ENCODE results near the gene BRAF. TPM values are rescaled to one million over a fixed set of nuclear protein-coding genes. Genes with fewer than 3 reads are reported as not detected.
"Not testable (repeated sequence)": the region's sequence is repeated elsewhere in the genome, so short reads cannot be mapped to it uniquely, and the experiment has no call there.

BRAF gene
- polyA plus RNA-seq, 1 donor: 25.7 TPM

DNA sequence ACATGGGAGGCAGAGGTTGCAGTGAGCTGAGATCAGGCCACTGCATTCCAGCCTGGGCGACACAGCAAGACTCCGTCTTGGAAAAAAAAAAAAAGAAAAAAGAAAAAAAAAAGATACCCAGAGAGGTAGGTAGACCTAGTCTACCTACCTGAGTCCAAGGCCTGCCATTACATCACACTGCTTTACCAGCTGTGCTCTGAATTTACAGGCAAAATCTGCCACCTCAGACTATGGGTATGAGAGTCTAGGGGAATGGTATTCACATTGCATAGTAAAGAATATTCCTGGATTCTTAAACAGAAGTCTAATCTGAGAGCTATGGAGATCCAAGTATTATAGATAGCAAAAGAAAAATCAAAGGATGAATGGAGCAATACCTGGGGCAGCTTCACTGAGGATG, 178.0 kb downstream of the BRAF start:
- Histone ChIP-seq H3K4me3 (ENCODE audit: low read length) (no peak overlapping the region), H3K27me3 (ENCODE audit: control insufficient read depth, insufficient read depth, low read length) (no peaks in the 10 kb centered on the region), H3K9me3 (ENCODE audit: control insufficient read depth, low read depth, low read length) (peaks cover 5% of the 10 kb centered on the region), H3K36me3 (ENCODE audit: control insufficient read depth, insufficient read depth, low read length) (peaks cover 10% of the 10 kb centered on the region), H3K4me1 (ENCODE audit: control insufficient read depth, insufficient read depth, low read length) (peaks cover 3% of the 10 kb centered on the region), H3K27ac (ENCODE audit: low read length) (no peak overlapping the region)
- DNase-seq: no peak
- no CpG with 5 or more reads among the region's 2 CpGs for WGBS (ENCODE audit: insufficient coverage, low lambda C conversion rate)

DNA sequence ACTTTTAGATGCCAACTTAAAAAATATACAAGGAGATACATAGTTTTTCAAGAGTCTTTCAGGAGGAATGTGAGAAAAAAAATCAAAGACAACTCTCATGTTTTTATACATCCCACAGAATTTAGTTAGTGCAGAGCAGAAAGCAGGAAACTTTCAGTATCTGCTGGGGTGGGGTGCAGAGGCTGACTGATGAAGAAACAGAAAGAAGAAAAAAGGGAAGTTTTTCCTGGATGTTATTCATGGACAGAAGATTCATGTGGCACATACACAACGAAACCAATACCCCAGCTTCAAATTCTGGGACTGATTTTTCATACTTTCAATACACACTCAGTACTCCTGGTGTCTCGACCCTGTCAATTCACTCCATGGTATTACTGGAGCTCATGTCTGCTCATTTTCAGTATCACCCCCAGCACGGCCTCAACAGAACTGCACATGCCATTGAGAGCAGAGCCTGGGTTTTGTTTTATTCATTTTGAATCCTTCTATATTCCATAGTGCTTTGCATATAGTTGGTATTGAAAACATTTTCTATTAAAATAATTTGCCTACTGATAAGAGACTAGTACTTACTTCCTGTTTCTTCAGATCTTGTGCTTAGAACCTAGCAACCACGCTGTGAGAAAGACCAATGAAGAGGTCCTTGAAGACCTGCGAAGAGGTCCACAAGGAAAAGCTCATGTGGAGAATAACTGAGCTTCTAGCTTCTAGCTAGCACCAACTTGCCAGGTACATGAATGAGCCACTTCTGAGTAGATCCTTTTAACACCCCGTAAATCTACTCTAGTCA, 179.3 kb downstream of the BRAF start:
- Histone ChIP-seq H3K4me1 (ENCODE audit: control insufficient read depth, insufficient read depth, low read length) (peaks cover 3% of the 10 kb centered on the region), H3K36me3 (ENCODE audit: control insufficient read depth, insufficient read depth, low read length) (peaks cover 7% of the 10 kb centered on the region), H3K27me3 (ENCODE audit: control insufficient read depth, insufficient read depth, low read length) (no peaks in the 10 kb centered on the region), H3K4me3 (ENCODE audit: low read length) (no peak overlapping the region), H3K27ac (ENCODE audit: low read length) (peak overlapping the region; percentile 74), H3K9me3 (ENCODE audit: control insufficient read depth, low read depth, low read length) (peaks cover 7% of the 10 kb centered on the region)
- WGBS (ENCODE audit: insufficient coverage, low lambda C conversion rate): 100% methylated on average over 1 of the region's 6 CpGs
- DNase-seq: peak in 1 of 2 donors; percentile 11

DNA sequence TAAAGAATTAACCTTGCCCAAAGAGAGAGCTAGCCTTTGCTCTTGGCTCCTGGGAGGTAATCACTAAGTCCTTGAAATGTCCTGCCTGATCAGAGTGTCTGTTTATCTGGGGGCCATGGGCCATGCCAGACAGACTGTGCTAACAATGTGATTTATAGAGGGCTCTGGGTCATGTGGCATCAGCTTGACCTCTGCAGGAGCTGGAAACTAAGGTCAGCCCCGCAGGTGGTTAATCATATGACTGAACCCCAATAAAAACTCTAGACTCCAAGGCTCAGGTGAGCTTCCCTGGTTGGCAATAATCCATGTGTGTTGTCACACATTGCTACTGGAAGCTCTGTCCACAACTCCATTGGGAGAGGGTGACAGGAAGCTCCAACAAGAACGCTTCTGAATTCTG, 180.7 kb downstream of the BRAF start:
- no CpG with 5 or more reads among the region's 2 CpGs for WGBS (ENCODE audit: insufficient coverage, low lambda C conversion rate)
- Histone ChIP-seq H3K9me3 (ENCODE audit: control insufficient read depth, low read depth, low read length) (peaks cover 7% of the 10 kb centered on the region), H3K27me3 (ENCODE audit: control insufficient read depth, insufficient read depth, low read length) (no peaks in the 10 kb centered on the region), H3K4me1 (ENCODE audit: control insufficient read depth, insufficient read depth, low read length) (peaks cover 3% of the 10 kb centered on the region), H3K4me3 (ENCODE audit: low read length) (no peak overlapping the region), H3K36me3 (ENCODE audit: control insufficient read depth, insufficient read depth, low read length) (peaks cover 11% of the 10 kb centered on the region), H3K27ac (ENCODE audit: low read length) (peak overlapping the region; percentile 74)
- DNase-seq: peak; percentile 81 to 89

DNA sequence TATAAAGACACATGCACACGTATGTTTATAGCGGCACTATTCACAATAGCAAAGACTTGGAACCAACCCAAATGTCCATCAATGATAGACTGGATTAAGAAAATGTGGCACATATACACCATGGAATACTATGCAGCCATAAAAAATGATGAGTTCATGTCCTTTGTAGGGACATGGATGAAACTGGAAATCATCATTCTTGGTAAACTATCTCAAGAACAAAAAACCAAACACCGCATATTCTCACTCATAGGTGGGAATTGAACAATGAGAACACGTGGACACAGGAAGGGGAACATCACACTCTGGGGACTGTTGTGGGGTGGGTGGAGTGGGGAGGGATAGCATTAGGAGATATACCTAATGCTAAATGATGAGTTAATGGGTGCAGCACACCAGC, 181.5 kb downstream of the BRAF start:
- DNase-seq; H3K27me3 ChIP-seq (ENCODE audit: control insufficient read depth, insufficient read depth, low read length); H3K9me3 ChIP-seq (ENCODE audit: control insufficient read depth, low read depth, low read length); H3K4me1 ChIP-seq (ENCODE audit: control insufficient read depth, insufficient read depth, low read length); H3K4me3 ChIP-seq (ENCODE audit: low read length): not testable (repeated sequence)
- H3K36me3 ChIP-seq (ENCODE audit: control insufficient read depth, insufficient read depth, low read length): peaks cover 14% of the 10 kb centered on the region
- H3K27ac ChIP-seq (ENCODE audit: low read length): peak overlapping the region; percentile 32
- WGBS (ENCODE audit: insufficient coverage, low lambda C conversion rate): no CpG with 5 or more reads among the region's 4 CpGs

DNA sequence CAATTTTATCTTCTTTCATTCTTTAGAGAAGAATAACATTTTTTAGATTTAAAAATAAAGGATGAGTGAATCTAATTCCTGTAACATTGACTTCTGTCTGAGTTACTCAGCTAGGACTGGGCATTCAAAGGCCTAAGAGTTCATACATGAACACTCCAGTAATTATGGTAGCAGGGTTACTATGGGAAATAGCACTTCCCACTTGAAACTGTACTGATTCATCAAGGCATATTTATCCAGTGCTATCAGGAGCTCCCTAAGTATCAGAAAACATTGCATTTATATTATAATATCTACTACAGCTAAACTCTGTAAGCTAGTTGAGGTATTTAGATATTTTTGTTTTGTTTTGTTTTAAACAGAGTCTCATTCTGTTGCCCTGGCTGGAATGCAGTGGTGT, 186.4 kb downstream of the BRAF start:
- H3K9me3 ChIP-seq (ENCODE audit: control insufficient read depth, low read depth, low read length): peaks cover 7% of the 10 kb centered on the region
- H3K4me1 ChIP-seq (ENCODE audit: control insufficient read depth, insufficient read depth, low read length): no peaks in the 10 kb centered on the region
- H3K27me3 ChIP-seq (ENCODE audit: control insufficient read depth, insufficient read depth, low read length): no peaks in the 10 kb centered on the region
- H3K27ac ChIP-seq (ENCODE audit: low read length): no peak overlapping the region
- no peak overlapping the region for H3K4me3 ChIP-seq (ENCODE audit: low read length)
- DNase-seq: no peak
- H3K36me3 ChIP-seq (ENCODE audit: control insufficient read depth, insufficient read depth, low read length): peaks cover 18% of the 10 kb centered on the region

DNA sequence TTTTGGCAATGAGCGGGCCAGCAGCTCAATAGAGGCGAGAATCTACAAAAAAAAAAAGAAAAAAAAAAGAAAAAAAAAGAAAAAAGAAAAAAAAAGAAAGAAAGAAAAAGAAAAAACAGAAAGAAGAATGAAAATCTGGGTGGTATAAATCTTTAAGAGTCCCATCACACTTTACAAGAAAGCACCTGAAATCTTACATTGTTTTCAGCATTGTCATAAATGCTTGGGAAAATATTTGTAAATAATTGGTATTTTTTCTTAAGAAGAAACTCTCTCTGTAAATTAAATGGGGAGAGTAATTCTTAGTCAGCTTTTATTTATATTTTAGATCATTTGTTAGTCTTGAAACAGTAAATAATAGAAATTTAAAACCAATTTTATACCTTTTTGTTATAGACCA, 190.0 kb downstream of the BRAF start:
- DNase-seq: no peak

DNA sequence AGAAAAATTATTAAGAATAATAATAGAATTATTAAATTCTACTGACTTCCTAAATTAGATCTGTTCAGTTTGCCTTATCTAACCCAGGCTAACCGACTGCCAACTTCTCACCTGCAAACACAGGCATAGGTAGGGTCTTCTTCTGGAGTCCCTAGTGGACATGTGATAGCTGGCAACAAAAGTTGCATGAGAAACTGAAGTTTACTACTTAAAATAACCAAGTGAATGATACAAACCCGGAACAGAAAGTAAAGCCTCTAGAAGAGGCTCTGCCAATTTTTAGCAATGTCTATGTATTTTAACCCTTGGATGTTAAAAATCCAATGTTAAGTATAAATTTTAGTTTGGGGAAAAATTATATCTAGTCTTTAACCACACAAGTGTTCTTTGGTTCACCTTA, 190.6 kb downstream of the BRAF start:
- 90% methylated on average over 1 of the region's 2 CpGs for WGBS (ENCODE audit: insufficient coverage, low lambda C conversion rate)
- Histone ChIP-seq H3K27ac (ENCODE audit: low read length) (no peak overlapping the region), H3K27me3 (ENCODE audit: control insufficient read depth, insufficient read depth, low read length) (no peaks in the 10 kb centered on the region), H3K4me3 (ENCODE audit: low read length) (no peak overlapping the region), H3K9me3 (ENCODE audit: control insufficient read depth, low read depth, low read length) (no peaks in the 10 kb centered on the region), H3K36me3 (ENCODE audit: control insufficient read depth, insufficient read depth, low read length) (peaks cover 20% of the 10 kb centered on the region), H3K4me1 (ENCODE audit: control insufficient read depth, insufficient read depth, low read length) (no peaks in the 10 kb centered on the region)
- DNase-seq: no peak

More for the DNA sequence above, 190.0 kb downstream of the BRAF start:
- Histone ChIP-seq H3K36me3 (ENCODE audit: control insufficient read depth, insufficient read depth, low read length) (peaks cover 24% of the 10 kb centered on the region), H3K4me1 (ENCODE audit: control insufficient read depth, insufficient read depth, low read length) (no peaks in the 10 kb centered on the region), H3K27me3 (ENCODE audit: control insufficient read depth, insufficient read depth, low read length) (no peaks in the 10 kb centered on the region), H3K27ac (ENCODE audit: low read length) (no peak overlapping the region), H3K4me3 (ENCODE audit: low read length) (no peak overlapping the region), H3K9me3 (ENCODE audit: control insufficient read depth, low read depth, low read length) (no peaks in the 10 kb centered on the region)
- 96% methylated on average over 2 of the region's 2 CpGs for WGBS (ENCODE audit: insufficient coverage, low lambda C conversion rate)

DNA sequence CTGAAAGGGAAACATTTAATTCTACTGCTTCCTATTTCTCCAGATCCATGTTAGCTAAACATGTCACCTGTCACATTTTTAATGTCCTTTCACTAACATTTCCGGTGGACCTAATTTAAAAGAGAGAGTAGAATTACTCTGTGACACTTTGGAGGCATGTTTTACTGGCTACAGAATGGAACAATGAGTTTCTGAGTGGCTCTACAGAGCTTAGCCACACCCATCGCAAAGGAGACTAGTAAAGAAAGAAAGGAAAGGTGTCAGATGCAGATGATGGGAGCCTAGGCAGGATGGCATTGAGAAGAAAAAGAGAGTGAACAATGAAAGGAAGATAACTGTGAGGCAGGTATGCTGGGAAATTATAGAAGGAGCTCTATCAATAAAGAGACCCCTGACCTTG, 192.3 kb downstream of the BRAF start:
- WGBS (ENCODE audit: insufficient coverage, low lambda C conversion rate): no CpG with 5 or more reads among the region's 2 CpGs
- H3K9me3 ChIP-seq (ENCODE audit: control insufficient read depth, low read depth, low read length): no peaks in the 10 kb centered on the region
- DNase-seq: no peak
- H3K4me3 ChIP-seq (ENCODE audit: low read length): no peak overlapping the region
- no peak overlapping the region for H3K27ac ChIP-seq (ENCODE audit: low read length)
- H3K36me3 ChIP-seq (ENCODE audit: control insufficient read depth, insufficient read depth, low read length): peaks cover 14% of the 10 kb centered on the region
- H3K27me3 ChIP-seq (ENCODE audit: control insufficient read depth, insufficient read depth, low read length): no peaks in the 10 kb centered on the region
- no peaks in the 10 kb centered on the region for H3K4me1 ChIP-seq (ENCODE audit: control insufficient read depth, insufficient read depth, low read length)

DNA sequence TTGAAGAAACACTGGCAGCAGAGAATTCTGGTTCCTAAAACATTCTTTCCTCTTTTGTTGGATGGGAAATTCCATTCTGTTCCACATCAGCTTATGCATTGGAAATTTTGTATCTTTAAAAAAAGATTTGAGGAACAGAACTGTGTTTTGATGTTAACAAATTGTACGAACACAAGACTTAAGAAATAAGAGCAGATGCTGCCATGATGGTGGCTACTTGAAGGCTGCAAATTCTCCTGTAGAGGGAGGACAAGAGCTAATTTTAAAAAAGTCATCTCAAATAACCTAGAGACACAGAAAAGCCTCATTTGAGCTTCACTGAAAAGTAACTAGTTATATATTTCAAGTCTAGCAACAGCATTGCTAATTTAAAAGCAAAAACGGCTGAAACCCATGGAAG, 198.4 kb downstream of the BRAF start:
- H3K36me3 ChIP-seq (ENCODE audit: control insufficient read depth, insufficient read depth, low read length): peaks cover 21% of the 10 kb centered on the region
- DNase-seq: no peak
- H3K4me3 ChIP-seq (ENCODE audit: low read length): no peak overlapping the region
- WGBS (ENCODE audit: insufficient coverage, low lambda C conversion rate): 75% methylated on average over 1 of the region's 2 CpGs
- no peaks in the 10 kb centered on the region for H3K4me1 ChIP-seq (ENCODE audit: control insufficient read depth, insufficient read depth, low read length)
- no peak overlapping the region for H3K27ac ChIP-seq (ENCODE audit: low read length)
- no peaks in the 10 kb centered on the region for H3K27me3 ChIP-seq (ENCODE audit: control insufficient read depth, insufficient read depth, low read length)
- no peaks in the 10 kb centered on the region for H3K9me3 ChIP-seq (ENCODE audit: control insufficient read depth, low read depth, low read length)

DNA sequence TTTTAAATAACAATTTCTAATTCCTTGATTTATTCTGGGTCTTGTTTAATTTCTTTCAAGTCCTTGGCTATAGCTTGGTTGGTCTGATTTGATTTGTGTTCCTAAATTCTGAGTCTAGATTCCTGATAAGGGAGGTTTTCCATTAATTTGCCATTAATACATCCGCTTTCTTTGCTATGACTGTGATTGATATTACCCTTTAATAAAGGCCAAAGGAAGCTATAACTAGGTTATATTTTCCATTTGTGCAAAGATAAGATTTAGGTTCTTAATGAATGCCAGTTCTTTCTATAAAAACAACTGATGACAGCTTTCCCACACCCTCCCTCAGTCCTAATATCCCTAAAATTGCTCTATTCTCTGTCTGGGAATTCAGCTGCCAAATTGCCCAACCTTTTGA, 200.0 kb downstream of the BRAF start:
- H3K36me3 ChIP-seq (ENCODE audit: control insufficient read depth, insufficient read depth, low read length): peaks cover 16% of the 10 kb centered on the region
- H3K27ac ChIP-seq (ENCODE audit: low read length): no peak overlapping the region
- DNase-seq: no peak
- H3K9me3 ChIP-seq (ENCODE audit: control insufficient read depth, low read depth, low read length): no peaks in the 10 kb centered on the region
- H3K4me3 ChIP-seq (ENCODE audit: low read length): no peak overlapping the region
- WGBS (ENCODE audit: insufficient coverage, low lambda C conversion rate): 100% methylated on average over 1 of the region's 1 CpG
- no peaks in the 10 kb centered on the region for H3K27me3 ChIP-seq (ENCODE audit: control insufficient read depth, insufficient read depth, low read length)
- no peaks in the 10 kb centered on the region for H3K4me1 ChIP-seq (ENCODE audit: control insufficient read depth, insufficient read depth, low read length)

DNA sequence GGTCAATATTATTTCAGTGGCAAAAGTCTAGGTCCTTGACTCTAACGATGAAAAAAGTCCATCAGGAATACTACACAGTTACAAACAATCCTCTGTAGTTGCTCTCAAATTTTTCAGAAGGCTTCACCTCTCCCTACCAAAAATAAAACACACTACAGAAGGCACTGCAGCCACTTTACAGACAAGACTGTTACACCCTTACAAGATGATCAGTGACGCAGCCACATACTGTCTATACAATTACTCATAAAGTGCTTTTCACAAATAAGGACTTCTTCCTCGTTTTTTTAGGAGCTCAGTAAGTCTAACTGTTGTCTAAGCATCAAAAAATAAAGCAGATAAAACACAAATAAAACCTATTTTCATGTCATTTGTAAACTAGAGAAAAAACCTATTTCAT, 201.2 kb downstream of the BRAF start:
- Histone ChIP-seq H3K27me3 (ENCODE audit: control insufficient read depth, insufficient read depth, low read length) (no peaks in the 10 kb centered on the region), H3K4me1 (ENCODE audit: control insufficient read depth, insufficient read depth, low read length) (no peaks in the 10 kb centered on the region), H3K36me3 (ENCODE audit: control insufficient read depth, insufficient read depth, low read length) (peaks cover 16% of the 10 kb centered on the region), H3K27ac (ENCODE audit: low read length) (no peak overlapping the region), H3K9me3 (ENCODE audit: control insufficient read depth, low read depth, low read length) (no peaks in the 10 kb centered on the region), H3K4me3 (ENCODE audit: low read length) (no peak overlapping the region)
- DNase-seq: no peak
- WGBS (ENCODE audit: insufficient coverage, low lambda C conversion rate): 100% methylated on average over 2 of the region's 3 CpGs

All from large intestine (tissue), 3 donors.